Pancreas (tissue), 10 donors: ENCODE results near the gene CADM3. TPM values are rescaled to one million over a fixed set of nuclear protein-coding genes. Genes with fewer than 3 reads are reported as not detected.
A peak's percentile ranks its signal among the peaks of the same experiment; 100 is the strongest.

Experiments used
- ATAC-seq, 4 donors: fragments of 200-7000 bp; cut with Tn5 transposase; one replicate each; pipeline versions ENCODE4 v1.8.0 to v1.9.1; 2020; ENCODE audit warnings: mild to moderate bottlenecking in 4 of 4, moderate library complexity in 4 of 4
- DNase-seq, 6 donors: peaks; one replicate each; pipeline ENCODE4 v3.0.0-alpha.2; 2020
- FAIRE-seq: peaks from 2 replicates; lab custom pipeline; 2012; peaks lifted over from hg19 to GRCh38; lab: Jason Lieb, UNC
- H3K27ac ChIP-seq, 4 donors: fragments of 200-600 bp; sonication (generic); 1 replicate in 3 of 4; 2 replicates in 1 of 4; pipeline versions ENCODE4 v1.5.0 to v1.8.0; 2020
- H3K27me3 ChIP-seq, 4 donors: fragments of 200-600 bp; one replicate each; pipeline ENCODE4 v1.8.0; 2021
- H3K36me3 ChIP-seq, 3 donors: fragments of 200-600 bp; sonication (generic) in 1 of 3; one replicate each; pipeline versions ENCODE4 v1.5.0 to v1.8.0; 2020 to 2021
- H3K4me1 ChIP-seq, 3 donors: fragments of 200-600 bp; one replicate each; pipeline ENCODE4 v1.8.0; 2021
- H3K4me3 ChIP-seq, 4 donors: fragments of 200-600 bp; sonication (generic) in 2 of 4; one replicate each; pipeline versions ENCODE4 v1.5.0 to v1.8.0; 2020 to 2021
- H3K9me3 ChIP-seq, 4 donors: fragments of 200-600 bp; one replicate each; pipeline ENCODE4 v1.8.0; 2021
- CTCF ChIP-seq, 4 donors: fragments of 200-600 bp; sonication (generic) in 3 of 4; IDR thresholded peaks; one replicate each; pipeline versions ENCODE4 v1.5.0 to v1.8.0; 2021; ENCODE audit warnings: antibody characterized with exemption in 4 of 4
- WGBS, 2 donors: extraction: QIAGEN DNeasy Blood & Tissue Kit; methylation state at CpG; one replicate each; pipeline ENCODE4 v1.1.7; 2013; 5-methylcytosine and 5-hydroxymethylcytosine counted together
- intact Hi-C, 3 donors: fragments of 100-400 bp; cut with DNase I; formaldehyde crosslinking; loops; one replicate each; pipeline versions ENCODE4 v1.11.1 to v1.14.2; 2022
- polyA plus RNA-seq, 2 donors: library from polyadenylated mRNA; stranded (reverse); fragments of 200-250 nt; gene quantifications; one replicate each; pipeline ENCODE4 v1.2.3, GENCODE V29; 2013
- total RNA-seq, 6 donors: library from RNA; stranded (reverse); fragmentation: NEBNext Ultra II Directional in 4 of 6; extraction: Animal tissue kit (Norgen Biotek cat#: 25700) in 4 of 6; gene quantifications; one replicate each; pipeline versions ENCODE4 v1.2.1 to v1.2.4, GENCODE V29; 2021 to 2023
- donor health status: healthy with polysubstance abuse.
- donor health status: DM: no; HTN: no; CAD: no; lungs with moderate emphysema.
- donor health status: DM: no; HTN: no; CAD: no.
- donor health status: control.
- donor health status: control.
- donor health status: Bipolar disorder and iron deficiency.
- donor health status: DM: yes; HTN: yes; CAD: no.
- donor health status: DM: no; HTN: no; CAD: no.
- donor health status: DM: no; HTN: no; CAD: no.
- donor health status: DM: yes; HTN: yes; CAD: no.

The CADM3 gene
- total and polyA plus RNA-seq, 8 donors, result 0.25 to 1.4 (median 0.75) TPM

GRCh38 chr1:159187647-159188374 is 16.4 kb downstream of the CADM3 start:
- Histone ChIP-seq H3K27ac (no peak overlapping the region), H3K4me1 (peaks cover 0 to 2% (median 0%) of the 10 kb centered on the region in 3 donors), H3K9me3 (no peaks in the 10 kb centered on the region), H3K27me3 (peaks cover 0 to 6% (median 2%) of the 10 kb centered on the region in 4 donors), H3K4me3 (peak overlapping the region in 2 of 4 donors; percentile 23 to 28), H3K36me3 (no peaks in the 10 kb centered on the region)
- DNase-seq (no peak), FAIRE-seq (no peak), ATAC-seq (peak; percentile 60 to 76 (median 74))
- no peak for TF ChIP-seq CTCF (IDR thresholded peaks at IDR 0.05)
- WGBS, 2 donors, result 25 to 26% methylated on average over 14 of the region's 14 CpGs
- intact Hi-C loops, result no loop called here

DNA sequence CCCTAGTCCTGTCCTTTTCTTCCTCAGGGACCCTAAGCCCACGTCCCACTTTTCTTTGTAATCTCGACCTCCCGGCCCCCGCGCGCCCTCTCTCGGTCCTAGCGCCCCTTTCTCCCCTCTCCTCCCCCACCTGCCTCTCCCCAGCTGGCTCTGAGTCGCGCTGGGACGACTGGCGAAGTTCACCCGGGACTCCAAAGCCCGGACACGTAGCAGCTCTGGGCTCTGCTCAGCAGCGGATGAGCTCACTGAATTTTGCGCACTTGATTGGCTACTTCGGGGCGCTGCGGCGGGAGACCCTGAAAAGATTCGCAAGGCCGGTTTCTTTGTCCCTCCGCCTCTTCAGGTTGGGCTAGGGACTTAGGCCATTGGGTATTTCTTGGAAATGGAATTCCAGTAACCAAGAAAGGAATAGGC is 17.0 kb downstream of the CADM3 start:
- no peak for FAIRE-seq
- Histone ChIP-seq H3K4me1 (peaks cover 0 to 2% (median 0%) of the 10 kb centered on the region in 3 donors), H3K9me3 (no peaks in the 10 kb centered on the region), H3K4me3 (peak overlapping the region in 2 of 4 donors; percentile 23 to 28), H3K36me3 (no peaks in the 10 kb centered on the region), H3K27me3 (peaks cover 0 to 6% (median 2%) of the 10 kb centered on the region in 4 donors), H3K27ac (no peak overlapping the region)
- peak; percentile 94 to 99 (median 96) for ATAC-seq
- TF ChIP-seq CTCF (IDR thresholded peaks at IDR 0.05), result no peak
- peak in 5 of 6 donors; percentile 50 to 67 (median 55) for DNase-seq
- WGBS, 2 donors, result 1% methylated on average over 24 of the region's 24 CpGs
- intact Hi-C loops, result no loop called here

DNA sequence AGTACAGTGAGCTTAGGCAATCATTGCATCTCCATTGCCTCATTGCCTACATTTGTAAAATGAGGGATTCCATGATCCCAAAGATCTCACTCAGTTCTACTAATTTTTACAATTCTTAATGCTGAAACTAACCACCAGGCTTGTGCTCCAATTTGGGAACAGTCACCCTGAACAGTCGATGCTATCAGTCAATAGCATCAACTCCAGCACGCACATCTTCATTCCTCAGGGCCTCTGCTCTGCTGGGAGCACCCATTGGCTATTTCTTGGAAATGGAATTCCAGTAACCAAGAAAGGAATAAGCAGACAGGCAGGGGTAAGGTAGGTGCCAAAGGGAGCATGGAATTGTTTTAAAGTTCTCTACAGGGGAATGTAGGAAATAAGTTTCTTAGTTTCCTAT is 19.0 kb downstream of the CADM3 start:
- Histone ChIP-seq H3K4me1 (peaks cover 0 to 2% (median 0%) of the 10 kb centered on the region in 3 donors), H3K9me3 (no peaks in the 10 kb centered on the region), H3K27ac (no peak overlapping the region), H3K36me3 (no peaks in the 10 kb centered on the region), H3K27me3 (peaks cover 0 to 6% (median 2%) of the 10 kb centered on the region in 4 donors), H3K4me3 (no peak overlapping the region)
- DNase-seq, result no peak
- WGBS, 2 donors, result 45 to 47% methylated on average over 2 of the region's 2 CpGs
- TF ChIP-seq CTCF (IDR thresholded peaks at IDR 0.05), result no peak
- intact Hi-C loops, result no loop called here
- ATAC-seq, result no peak
- no peak for FAIRE-seq

GRCh38 chr1:159196543-159196942 is 25.1 kb downstream of the CADM3 start:
- H3K27me3 ChIP-seq, result no peaks in the 10 kb centered on the region
- intact Hi-C loops, result no loop called here
- H3K36me3 ChIP-seq, result no peaks in the 10 kb centered on the region
- H3K4me1 ChIP-seq, result no peaks in the 10 kb centered on the region
- DNase-seq, result no peak
- no peak overlapping the region for H3K27ac ChIP-seq
- no peak for ATAC-seq
- no peak overlapping the region for H3K4me3 ChIP-seq
- no peak for TF ChIP-seq CTCF (IDR thresholded peaks at IDR 0.05)
- FAIRE-seq, result no peak
- H3K9me3 ChIP-seq, result no peaks in the 10 kb centered on the region
- WGBS, 2 donors, result 42 to 60% methylated on average over 5 of the region's 5 CpGs
